Measurements from ENCODE around the gene NID2.

Gene NID2

DNA sequence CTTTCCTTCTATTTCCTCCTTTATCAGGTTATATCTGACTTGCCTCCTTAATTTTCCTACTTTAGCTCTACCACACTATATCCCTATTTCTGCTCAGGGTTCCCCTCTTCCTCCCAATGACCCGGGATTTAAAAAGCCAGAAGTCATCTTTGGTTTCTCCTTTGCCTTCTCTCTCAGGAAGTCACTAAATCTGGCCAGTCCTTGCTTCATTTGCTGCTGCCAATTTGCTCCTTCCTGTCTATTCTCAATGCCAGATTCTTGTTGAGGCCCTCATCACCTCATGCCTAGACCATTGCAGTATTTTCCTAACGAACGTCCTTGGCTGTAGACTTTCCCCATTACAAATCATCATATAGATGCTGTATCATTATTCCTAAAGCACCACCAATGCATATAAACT is 26.5 kb upstream of the NID2 start:
- Histone ChIP-seq H3K4me1 (ENCODE audit: control insufficient read depth, low read depth, low read length) (no peaks in the 10 kb centered on the region), H3K36me3 (ENCODE audit: control insufficient read depth, low read depth, low read length) (no peaks in the 10 kb centered on the region), H3K27me3 (ENCODE audit: control insufficient read depth, insufficient read depth, low read length) (no peaks in the 10 kb centered on the region), H3K9me3 (ENCODE audit: control insufficient read depth, low read depth, low read length) (no peaks in the 10 kb centered on the region), H3K4me3 (ENCODE audit: low read length) (no peak overlapping the region), H3K27ac (ENCODE audit: low read length) (no peak overlapping the region), H3K9ac (ENCODE audit: low read length) (no peak overlapping the region)

DNA sequence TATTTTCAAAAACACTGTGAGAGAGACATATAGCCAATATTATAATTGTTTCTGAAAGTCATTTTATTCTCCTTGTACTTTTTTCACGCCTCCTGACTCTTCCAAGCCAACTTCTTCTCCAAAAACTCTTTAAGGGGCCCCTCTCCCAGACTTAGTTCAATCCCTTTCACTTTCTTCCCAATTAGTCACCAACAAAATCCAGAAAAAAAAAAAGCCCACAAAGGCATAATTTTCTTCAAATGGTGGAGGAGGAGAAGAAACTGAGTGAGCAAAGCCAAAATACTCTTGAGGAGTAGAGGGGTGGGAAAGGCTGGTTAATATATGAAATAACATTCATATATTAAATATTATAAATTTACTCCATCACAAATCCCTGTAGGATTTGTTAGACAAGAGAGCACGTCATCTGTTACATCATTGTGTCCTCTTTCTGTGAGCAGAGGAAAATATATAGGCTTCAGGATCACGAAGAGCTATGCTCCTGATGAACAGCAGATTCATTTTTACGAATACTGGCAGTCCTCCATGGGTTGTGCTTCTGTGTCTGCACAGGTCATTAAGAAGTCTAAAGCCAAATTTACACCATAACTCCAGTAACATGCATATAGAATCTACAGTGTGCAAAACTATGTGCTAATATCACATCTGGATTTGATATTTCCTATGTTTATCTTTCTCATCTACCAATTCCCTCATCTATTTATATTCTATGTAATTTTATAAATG is 25.9 kb upstream of the NID2 start:
- H3K4me3 ChIP-seq (ENCODE audit: low read length): no peak overlapping the region
- no peaks in the 10 kb centered on the region for H3K36me3 ChIP-seq (ENCODE audit: control insufficient read depth, low read depth, low read length)
- no peaks in the 10 kb centered on the region for H3K27me3 ChIP-seq (ENCODE audit: control insufficient read depth, insufficient read depth, low read length)
- H3K9ac ChIP-seq (ENCODE audit: low read length): no peak overlapping the region
- H3K4me1 ChIP-seq (ENCODE audit: control insufficient read depth, low read depth, low read length): no peaks in the 10 kb centered on the region
- no peaks in the 10 kb centered on the region for H3K9me3 ChIP-seq (ENCODE audit: control insufficient read depth, low read depth, low read length)
- H3K27ac ChIP-seq (ENCODE audit: low read length): no peak overlapping the region

DNA sequence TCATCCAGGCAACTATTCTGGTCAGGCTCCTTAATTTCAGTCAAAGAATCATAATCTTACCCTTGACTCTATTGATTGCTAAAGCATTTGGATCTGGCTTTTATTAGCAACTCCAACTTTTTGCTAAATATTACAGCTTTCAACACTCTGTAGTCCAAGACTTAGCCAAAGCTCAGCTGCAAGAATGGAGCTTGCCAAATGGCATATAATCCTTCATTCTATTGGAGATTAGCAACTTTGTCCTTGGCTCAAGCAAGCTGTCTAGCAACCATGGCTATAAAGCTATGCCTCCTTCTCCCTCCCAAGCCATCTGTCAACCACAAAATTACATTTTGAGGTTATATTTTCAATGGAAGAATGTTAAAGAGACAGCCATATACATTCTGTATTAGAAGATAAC is 23.1 kb upstream of the NID2 start:
- H3K9me3 ChIP-seq (ENCODE audit: control insufficient read depth, low read depth, low read length): no peaks in the 10 kb centered on the region
- no peak overlapping the region for H3K9ac ChIP-seq (ENCODE audit: low read length)
- H3K4me1 ChIP-seq (ENCODE audit: control insufficient read depth, low read depth, low read length): no peaks in the 10 kb centered on the region
- no peak overlapping the region for H3K27ac ChIP-seq (ENCODE audit: low read length)
- no peaks in the 10 kb centered on the region for H3K27me3 ChIP-seq (ENCODE audit: control insufficient read depth, insufficient read depth, low read length)
- no peak overlapping the region for H3K4me3 ChIP-seq (ENCODE audit: low read length)
- no peaks in the 10 kb centered on the region for H3K36me3 ChIP-seq (ENCODE audit: control insufficient read depth, low read depth, low read length)

DNA sequence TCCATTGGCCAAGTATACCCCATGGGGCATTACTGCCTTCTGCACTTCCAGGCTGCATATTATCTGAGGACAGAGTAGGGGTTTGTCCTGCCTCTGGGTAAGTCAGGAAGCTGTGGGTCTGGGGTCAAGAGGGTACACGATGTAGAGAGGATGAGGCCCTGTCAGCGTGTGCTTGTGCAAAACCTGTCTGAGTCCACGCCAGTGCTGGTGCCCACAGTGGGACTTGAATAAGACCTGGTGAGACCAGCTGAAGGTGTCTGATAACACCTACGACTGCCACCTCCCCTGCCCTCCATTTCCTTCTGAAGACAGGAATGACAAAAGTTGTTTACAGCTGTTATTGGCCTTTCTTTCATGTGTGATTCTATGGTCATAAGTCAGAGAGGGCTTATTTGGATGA is 22.1 kb upstream of the NID2 start:
- Histone ChIP-seq H3K4me1 (ENCODE audit: control insufficient read depth, low read depth, low read length) (no peaks in the 10 kb centered on the region), H3K27me3 (ENCODE audit: control insufficient read depth, insufficient read depth, low read length) (no peaks in the 10 kb centered on the region), H3K27ac (ENCODE audit: low read length) (no peak overlapping the region), H3K4me3 (ENCODE audit: low read length) (no peak overlapping the region), H3K36me3 (ENCODE audit: control insufficient read depth, low read depth, low read length) (no peaks in the 10 kb centered on the region), H3K9ac (ENCODE audit: low read length) (no peak overlapping the region), H3K9me3 (ENCODE audit: control insufficient read depth, low read depth, low read length) (no peaks in the 10 kb centered on the region)

DNA sequence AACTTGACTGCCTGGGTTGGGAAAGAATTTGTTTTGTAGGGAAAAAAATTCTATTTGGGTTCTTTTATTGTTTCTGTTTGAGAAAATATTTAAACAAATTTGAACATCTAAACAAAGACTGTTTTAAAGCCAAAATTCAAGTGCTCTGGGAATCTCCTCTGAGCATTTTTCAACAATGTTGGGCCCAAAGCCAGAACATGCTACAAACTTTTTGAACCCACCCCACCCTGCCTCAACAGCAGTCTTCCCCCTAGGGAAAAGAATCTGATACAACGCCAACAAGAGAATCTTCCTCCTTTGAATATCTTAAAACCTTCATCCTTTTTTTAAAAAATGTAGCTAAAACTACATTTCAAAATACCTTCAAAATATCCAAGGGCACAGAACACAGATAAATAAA is 20.4 kb upstream of the NID2 start:
- no peak overlapping the region for H3K4me3 ChIP-seq (ENCODE audit: low read length)
- H3K9me3 ChIP-seq (ENCODE audit: control insufficient read depth, low read depth, low read length): no peaks in the 10 kb centered on the region
- no peak overlapping the region for H3K27ac ChIP-seq (ENCODE audit: low read length)

DNA sequence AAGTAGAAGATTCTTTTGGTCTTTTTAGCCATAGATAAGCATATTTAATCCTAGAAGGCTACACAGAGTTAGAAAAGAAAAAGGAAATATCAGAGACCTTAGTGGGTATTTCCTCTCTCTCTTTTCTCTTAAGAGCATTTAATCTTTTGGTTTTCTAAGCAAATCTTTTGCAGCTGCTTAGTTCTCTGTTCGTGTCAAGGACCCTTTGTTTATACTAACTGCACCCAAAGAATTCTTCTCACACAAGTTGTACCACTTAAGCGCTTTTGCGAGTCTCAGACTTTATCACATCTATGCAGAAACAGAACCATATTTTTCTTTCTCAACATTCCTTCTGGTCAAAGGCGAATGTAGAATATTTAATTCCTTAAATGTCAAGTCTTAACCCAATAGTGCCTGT is 17.9 kb upstream of the NID2 start:
- no peaks in the 10 kb centered on the region for H3K4me1 ChIP-seq (ENCODE audit: control insufficient read depth, low read depth, low read length)

More for the DNA sequence above, 20.4 kb upstream of the NID2 start:
- no peaks in the 10 kb centered on the region for H3K36me3 ChIP-seq (ENCODE audit: control insufficient read depth, low read depth, low read length)
- no peaks in the 10 kb centered on the region for H3K27me3 ChIP-seq (ENCODE audit: control insufficient read depth, insufficient read depth, low read length)
- H3K9ac ChIP-seq (ENCODE audit: low read length): no peak overlapping the region
- no peaks in the 10 kb centered on the region for H3K4me1 ChIP-seq (ENCODE audit: control insufficient read depth, low read depth, low read length)

DNA sequence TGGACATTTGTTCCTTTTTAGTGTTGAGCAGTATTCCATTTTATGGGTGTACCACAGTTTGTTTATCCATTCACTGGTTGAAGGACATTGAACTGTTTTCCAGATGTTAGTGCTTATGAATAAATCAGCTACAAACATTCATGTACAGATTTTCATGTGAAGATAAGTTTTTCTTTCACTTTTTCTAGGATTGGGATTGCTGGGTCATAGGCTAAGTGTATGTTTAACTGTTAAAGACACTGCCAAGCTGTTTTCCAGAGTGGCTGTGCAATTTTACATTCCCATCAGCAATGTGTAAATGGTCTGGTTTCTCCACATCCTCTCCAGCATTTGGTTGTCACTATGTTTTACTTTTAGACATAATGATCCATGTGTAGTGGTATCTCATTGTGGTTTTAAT is 14.0 kb upstream of the NID2 start:
- no peak overlapping the region for H3K9ac ChIP-seq (ENCODE audit: low read length)
- H3K36me3 ChIP-seq (ENCODE audit: control insufficient read depth, low read depth, low read length): no peaks in the 10 kb centered on the region
- H3K9me3 ChIP-seq (ENCODE audit: control insufficient read depth, low read depth, low read length): no peaks in the 10 kb centered on the region
- no peak overlapping the region for H3K27ac ChIP-seq (ENCODE audit: low read length)
- H3K27me3 ChIP-seq (ENCODE audit: control insufficient read depth, insufficient read depth, low read length): peaks cover 3% of the 10 kb centered on the region
- no peaks in the 10 kb centered on the region for H3K4me1 ChIP-seq (ENCODE audit: control insufficient read depth, low read depth, low read length)
- H3K4me3 ChIP-seq (ENCODE audit: low read length): no peak overlapping the region

More for the DNA sequence above, 17.9 kb upstream of the NID2 start:
- H3K36me3 ChIP-seq (ENCODE audit: control insufficient read depth, low read depth, low read length): no peaks in the 10 kb centered on the region
- H3K9ac ChIP-seq (ENCODE audit: low read length): no peak overlapping the region
- no peak overlapping the region for H3K4me3 ChIP-seq (ENCODE audit: low read length)
- no peak overlapping the region for H3K27ac ChIP-seq (ENCODE audit: low read length)
- no peaks in the 10 kb centered on the region for H3K9me3 ChIP-seq (ENCODE audit: control insufficient read depth, low read depth, low read length)
- no peaks in the 10 kb centered on the region for H3K27me3 ChIP-seq (ENCODE audit: control insufficient read depth, insufficient read depth, low read length)

DNA sequence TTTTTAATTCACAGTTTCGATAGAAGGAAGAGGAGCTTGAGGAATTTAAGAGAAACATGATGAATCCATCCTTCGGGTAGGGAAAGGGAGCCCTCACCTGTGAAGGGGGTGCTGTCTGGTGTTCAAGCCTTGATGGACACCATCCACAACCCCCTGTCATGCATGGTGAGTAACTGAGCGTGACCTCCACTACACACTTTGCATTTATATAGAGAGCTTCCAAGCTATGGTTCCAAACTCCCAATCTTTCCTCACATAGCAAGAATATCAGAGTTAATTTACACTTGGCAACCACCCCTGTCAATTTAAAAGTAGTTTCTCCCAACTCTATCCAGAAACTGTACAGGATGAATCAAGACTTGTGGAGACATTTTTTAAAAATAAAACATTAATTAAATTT is 13.1 kb upstream of the NID2 start:
- H3K9me3 ChIP-seq (ENCODE audit: control insufficient read depth, low read depth, low read length): no peaks in the 10 kb centered on the region
- H3K9ac ChIP-seq (ENCODE audit: low read length): no peak overlapping the region
- H3K4me3 ChIP-seq (ENCODE audit: low read length): no peak overlapping the region
- H3K27me3 ChIP-seq (ENCODE audit: control insufficient read depth, insufficient read depth, low read length): peaks cover 3% of the 10 kb centered on the region
- no peaks in the 10 kb centered on the region for H3K36me3 ChIP-seq (ENCODE audit: control insufficient read depth, low read depth, low read length)
- no peaks in the 10 kb centered on the region for H3K4me1 ChIP-seq (ENCODE audit: control insufficient read depth, low read depth, low read length)
- H3K27ac ChIP-seq (ENCODE audit: low read length): no peak overlapping the region

DNA sequence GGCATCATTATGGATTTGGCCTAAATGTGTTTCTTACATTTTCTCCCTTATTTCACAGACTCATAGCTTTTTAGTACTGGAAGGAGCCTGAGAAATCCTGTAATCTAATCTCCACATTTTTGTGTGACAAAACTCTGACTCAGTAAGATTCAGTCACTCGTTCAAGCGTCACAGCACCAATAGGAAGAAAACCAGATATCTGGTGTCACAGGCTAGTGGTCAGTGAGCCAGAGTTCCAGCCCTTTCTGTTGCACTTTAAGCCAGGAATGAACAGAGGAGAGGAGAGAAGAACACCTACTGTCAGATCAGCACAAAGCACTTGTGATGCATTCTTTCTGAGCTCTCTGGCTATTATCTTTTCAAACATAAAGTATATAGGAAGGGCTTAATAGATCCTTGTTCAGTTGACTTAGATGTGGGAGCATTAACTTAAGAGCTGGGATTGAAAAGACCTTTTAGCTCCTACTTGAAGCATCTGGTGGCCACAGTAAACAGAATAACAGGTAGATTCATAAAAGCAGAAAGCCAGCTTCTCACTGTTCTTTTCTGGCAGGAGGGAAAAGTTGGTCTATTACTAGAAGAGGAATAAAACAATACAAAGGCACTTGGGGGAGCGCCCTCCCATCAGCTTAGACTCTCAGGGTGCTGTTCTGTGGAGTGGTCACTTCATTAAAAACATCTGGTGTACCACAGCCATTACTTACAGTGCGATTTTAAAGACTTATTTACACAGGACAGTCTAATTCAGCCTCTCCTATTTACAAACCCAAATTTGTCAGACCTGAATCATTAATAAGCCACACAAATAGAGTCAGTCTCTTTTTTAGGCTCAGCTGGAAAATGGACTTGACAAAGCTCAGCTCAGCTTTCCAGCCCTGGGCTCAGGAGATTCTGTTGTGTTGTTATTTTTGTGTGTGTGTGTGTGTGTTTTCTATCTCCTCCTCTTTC is 12.2 kb upstream of the NID2 start:
- Histone ChIP-seq H3K36me3 (ENCODE audit: control insufficient read depth, low read depth, low read length) (no peaks in the 10 kb centered on the region), H3K9me3 (ENCODE audit: control insufficient read depth, low read depth, low read length) (no peaks in the 10 kb centered on the region), H3K4me3 (ENCODE audit: low read length) (no peak overlapping the region), H3K9ac (ENCODE audit: low read length) (no peak overlapping the region), H3K4me1 (ENCODE audit: control insufficient read depth, low read depth, low read length) (no peaks in the 10 kb centered on the region), H3K27ac (ENCODE audit: low read length) (no peak overlapping the region), H3K27me3 (ENCODE audit: control insufficient read depth, insufficient read depth, low read length) (peaks cover 3% of the 10 kb centered on the region)

DNA sequence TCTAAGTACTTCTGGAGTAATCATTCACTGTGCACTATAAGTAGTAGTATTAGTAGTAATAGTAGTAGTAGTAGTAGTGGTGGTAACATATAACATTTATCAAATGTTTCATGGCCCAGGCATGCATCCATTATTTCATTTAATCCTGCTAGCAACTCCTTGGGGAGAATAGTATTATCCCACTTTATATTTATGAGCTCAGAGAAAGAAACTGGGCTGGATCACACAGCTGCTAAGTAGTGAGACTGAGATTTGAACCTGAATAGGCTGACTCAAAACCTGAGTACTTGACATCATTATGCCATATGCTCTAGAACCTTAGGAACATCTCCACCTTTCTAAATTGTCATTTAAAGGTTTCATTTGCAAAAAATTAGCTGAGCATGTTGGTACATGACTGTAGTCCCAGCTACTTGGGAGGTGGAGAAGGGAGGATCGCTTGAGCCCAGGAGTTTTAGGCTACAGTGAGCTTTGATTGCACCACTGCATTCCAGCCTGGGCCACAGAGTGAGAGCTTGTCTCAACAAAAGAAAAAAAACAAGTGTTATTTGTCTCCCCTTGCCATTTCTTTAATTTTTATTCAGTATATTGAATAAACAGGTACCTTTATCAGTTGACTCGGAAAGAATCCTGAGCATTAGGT is 11.4 kb upstream of the NID2 start:
- no peak overlapping the region for H3K9ac ChIP-seq (ENCODE audit: low read length)
- no peaks in the 10 kb centered on the region for H3K4me1 ChIP-seq (ENCODE audit: control insufficient read depth, low read depth, low read length)
- H3K4me3 ChIP-seq (ENCODE audit: low read length): no peak overlapping the region
- peaks cover 3% of the 10 kb centered on the region for H3K27me3 ChIP-seq (ENCODE audit: control insufficient read depth, insufficient read depth, low read length)
- H3K27ac ChIP-seq (ENCODE audit: low read length): no peak overlapping the region
- H3K36me3 ChIP-seq (ENCODE audit: control insufficient read depth, low read depth, low read length): no peaks in the 10 kb centered on the region
- no peaks in the 10 kb centered on the region for H3K9me3 ChIP-seq (ENCODE audit: control insufficient read depth, low read depth, low read length)

DNA sequence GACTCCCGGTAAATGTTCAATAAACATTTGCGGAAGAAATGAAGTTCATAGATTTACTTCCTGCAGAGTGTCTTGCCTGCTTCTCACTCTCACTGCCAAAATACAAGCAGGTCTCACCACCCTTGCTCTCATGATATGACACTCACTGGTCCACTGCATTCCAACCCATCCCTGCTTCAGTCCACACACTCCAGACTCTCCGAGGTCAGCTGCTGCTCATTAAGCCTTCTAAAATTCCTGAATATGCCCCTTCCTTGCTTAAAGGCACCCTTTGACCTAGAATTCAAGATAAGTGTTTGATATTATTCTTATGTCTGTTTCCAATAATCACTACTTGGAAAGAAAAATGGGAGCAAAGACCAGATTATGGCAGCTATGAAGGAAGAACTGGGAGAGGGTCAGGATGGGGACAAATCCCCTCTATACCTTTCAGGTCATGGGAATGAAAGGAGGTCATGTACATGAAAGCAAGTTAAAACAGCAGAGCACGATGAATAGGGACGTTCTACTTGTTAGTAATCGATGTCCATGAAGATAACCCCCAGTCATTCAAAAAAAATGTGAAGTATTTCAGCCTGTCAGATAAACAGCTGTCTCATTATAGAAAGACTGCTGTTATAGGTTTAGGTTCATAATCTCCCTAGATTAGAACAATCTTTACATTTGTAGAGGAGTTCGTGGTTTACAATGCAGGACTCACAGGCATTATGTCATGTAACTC is 10.5 kb upstream of the NID2 start:
- Histone ChIP-seq H3K36me3 (ENCODE audit: control insufficient read depth, low read depth, low read length) (no peaks in the 10 kb centered on the region), H3K4me3 (ENCODE audit: low read length) (no peak overlapping the region), H3K9me3 (ENCODE audit: control insufficient read depth, low read depth, low read length) (no peaks in the 10 kb centered on the region), H3K27ac (ENCODE audit: low read length) (no peak overlapping the region), H3K9ac (ENCODE audit: low read length) (no peak overlapping the region), H3K4me1 (ENCODE audit: control insufficient read depth, low read depth, low read length) (no peaks in the 10 kb centered on the region), H3K27me3 (ENCODE audit: control insufficient read depth, insufficient read depth, low read length) (peaks cover 3% of the 10 kb centered on the region)
